Right lobe of liver (tissue), 4 donors: Measurements from ENCODE around the gene DHX16.
A peak's percentile ranks its signal among the peaks of the same experiment; 100 is the strongest.

Experiments used
- CTCF ChIP-seq, 4 donors: fragments of 200-600 bp in 3 of 4; fragments of 450-650 bp in 1 of 4; IDR thresholded peaks; one replicate each; pipeline versions ENCODE4 v1.5.1 to v1.8.0; 2016 to 2022; ENCODE audit warnings: antibody characterized with exemption in 4 of 4, mild to moderate bottlenecking in 2 of 4
- POLR2A ChIP-seq: fragments of 450-650 bp; IDR thresholded peaks from one replicate; pipeline ENCODE4 v1.6.1; 2017; ENCODE audit warnings: antibody characterized with exemption, mild to moderate bottlenecking
- donor health status: DM: no; HTN: no; CAD: no.
- donor health status: DM: no; HTN: no; CAD: no.
- donor health status: DM: no; HTN: yes; CAD: no.

DNA sequence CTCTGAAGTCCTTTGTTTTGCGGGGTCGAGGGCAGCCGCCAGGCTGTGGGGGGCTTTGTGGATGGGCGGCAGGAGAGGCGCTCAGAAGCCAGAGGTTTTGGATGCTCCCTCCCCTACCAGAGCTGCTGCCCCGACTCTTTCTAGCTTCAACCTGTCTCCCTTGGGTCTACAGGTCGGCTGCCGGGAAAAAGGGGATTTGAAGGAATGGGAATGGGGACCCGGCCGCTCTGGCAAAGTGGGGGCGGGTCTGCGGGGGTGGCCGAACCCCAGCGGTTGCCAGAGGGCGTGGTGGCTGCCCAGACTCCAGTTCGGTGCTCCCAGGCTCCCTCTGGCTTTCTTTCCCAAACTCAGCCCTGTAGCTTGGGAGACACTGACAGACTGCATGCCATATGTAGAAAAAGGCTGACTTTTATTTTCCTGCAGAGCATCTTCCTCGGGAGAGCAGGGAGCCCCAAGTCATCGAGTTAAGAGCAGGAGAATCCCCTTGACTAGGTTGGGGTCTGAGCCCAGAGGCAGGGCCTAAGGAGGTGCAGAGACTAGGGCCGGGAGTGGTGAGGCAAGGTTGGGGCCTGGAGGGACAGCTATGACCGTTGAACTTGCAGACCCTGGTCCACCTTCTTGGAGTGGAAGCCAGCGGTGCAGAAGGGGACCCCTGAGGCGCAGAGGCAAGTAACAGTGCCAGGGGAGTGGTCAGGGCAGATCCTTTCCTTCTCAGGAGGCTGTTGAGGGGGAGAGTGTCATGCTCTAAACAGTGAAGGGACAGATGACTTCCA lies 15.0 kb upstream of the DHX16 start:
- TF ChIP-seq POLR2A: no peak
- TF ChIP-seq CTCF (IDR thresholded peaks at IDR 0.05): peak in 3 of 4 donors; percentile 6 to 23 (median 13)
